ENCODE results near the gene NPAT.

DNA sequence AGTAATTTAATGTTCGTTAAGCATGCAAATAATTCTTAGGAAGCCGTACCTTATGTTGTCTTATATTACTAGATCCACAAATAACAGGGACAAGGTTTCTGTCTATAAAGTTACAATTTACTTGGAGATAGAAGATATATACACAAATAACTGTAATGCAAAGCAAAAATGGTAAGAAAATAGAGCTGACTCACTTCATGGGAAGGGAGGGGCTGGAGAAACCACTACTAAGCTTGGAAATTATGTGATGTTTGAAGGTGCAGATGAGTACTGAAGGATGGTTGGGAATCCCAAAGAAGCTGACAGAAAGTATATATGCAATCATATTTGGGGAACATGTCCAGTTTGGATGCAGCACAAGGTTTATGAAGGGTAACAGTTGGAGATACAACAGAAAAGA lies 4.0 kb downstream of the NPAT start:
- TF ChIP-seq CTCF (IDR thresholded peaks at IDR 0.05) (no peak), POLR2A (IDR thresholded peaks at IDR 0.05) (no peak), POLR2AphosphoS5 (IDR thresholded peaks at IDR 0.05) (no peak)

Measured in upper lobe of left lung (tissue), 4 donors.